ENCODE measurements around the gene KCTD11.

DNA sequence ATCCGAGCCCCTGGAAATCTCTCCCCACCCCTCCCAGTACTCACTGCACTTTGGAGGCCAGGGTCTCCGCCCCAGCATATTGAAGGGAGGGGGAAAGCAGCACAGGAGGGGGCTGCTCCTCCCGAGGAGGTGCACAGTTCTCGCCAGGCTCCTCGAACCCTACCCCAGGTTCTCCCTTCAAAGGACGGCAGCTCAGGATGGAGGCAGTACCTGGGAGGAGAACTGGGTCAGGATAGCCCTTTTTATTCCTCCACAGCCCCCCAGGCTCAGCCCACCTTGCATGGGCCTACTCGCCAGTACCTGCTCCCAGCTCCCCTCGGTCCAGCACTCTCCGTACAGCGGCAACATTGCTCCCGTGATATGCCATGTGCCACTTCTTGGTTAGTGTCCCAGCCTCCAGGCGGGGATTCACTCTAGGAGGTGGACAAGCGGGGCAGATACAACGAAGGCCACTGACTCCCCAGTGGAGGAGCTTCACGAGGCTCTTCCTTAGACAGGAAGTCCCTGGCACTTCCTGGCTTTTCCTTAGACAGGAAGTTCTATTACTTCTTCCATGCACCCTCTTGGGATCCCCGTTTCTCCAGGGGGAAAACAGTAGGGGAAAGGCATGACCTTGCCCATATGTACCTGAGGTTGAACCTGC lies 34.7 kb upstream of the KCTD11 start:
- no peak for TF ChIP-seq EZH2 (IDR thresholded peaks at IDR 0.05; ENCODE audit: insufficient read depth, poor library complexity, severe bottlenecking)
- no peak for TF ChIP-seq EZH2phosphoT487 (IDR thresholded peaks at IDR 0.05; ENCODE audit: insufficient read depth, low read depth)
